Measurements from ENCODE around the gene MT1HL1.

GRCh38 chr1:237007147-237007881 lies 3.1 kb upstream of the MT1HL1 start:
- TF ChIP-seq ATF6 (CRISPR knock-in tag; IDR thresholded peaks at IDR 0.05) = no peak
- TF ChIP-seq, protein P1, sequence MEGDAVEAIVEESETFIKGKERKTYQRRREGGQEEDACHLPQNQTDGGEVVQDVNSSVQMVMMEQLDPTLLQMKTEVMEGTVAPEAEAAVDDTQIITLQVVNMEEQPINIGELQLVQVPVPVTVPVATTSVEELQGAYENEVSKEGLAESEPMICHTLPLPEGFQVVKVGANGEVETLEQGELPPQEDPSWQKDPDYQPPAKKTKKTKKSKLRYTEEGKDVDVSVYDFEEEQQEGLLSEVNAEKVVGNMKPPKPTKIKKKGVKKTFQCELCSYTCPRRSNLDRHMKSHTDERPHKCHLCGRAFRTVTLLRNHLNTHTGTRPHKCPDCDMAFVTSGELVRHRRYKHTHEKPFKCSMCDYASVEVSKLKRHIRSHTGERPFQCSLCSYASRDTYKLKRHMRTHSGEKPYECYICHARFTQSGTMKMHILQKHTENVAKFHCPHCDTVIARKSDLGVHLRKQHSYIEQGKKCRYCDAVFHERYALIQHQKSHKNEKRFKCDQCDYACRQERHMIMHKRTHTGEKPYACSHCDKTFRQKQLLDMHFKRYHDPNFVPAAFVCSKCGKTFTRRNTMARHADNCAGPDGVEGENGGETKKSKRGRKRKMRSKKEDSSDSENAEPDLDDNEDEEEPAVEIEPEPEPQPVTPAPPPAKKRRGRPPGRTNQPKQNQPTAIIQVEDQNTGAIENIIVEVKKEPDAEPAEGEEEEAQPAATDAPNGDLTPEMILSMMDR (IDR thresholded peaks at IDR 0.05) = no peak
- TF ChIP-seq JAZF1 (CRISPR knock-in tag; IDR thresholded peaks at IDR 0.05) = no peak
- TF ChIP-seq SP1 (CRISPR knock-in tag; conservative IDR thresholded peaks at IDR 0.05) = no peak
